HG03354 (cell line): ENCODE results near the gene UGT1A9.
"Not testable (repeated sequence)": the region's sequence is repeated elsewhere in the genome, so short reads cannot be mapped to it uniquely, and the experiment has no call there.

Experiments
- ATAC-seq: cut with Tn5 transposase; IDR thresholded peaks from one replicate; pipeline ENCODE4 v1.9.1; 2021; ENCODE audit warnings: mild to moderate bottlenecking; ENCODE audit not compliant: unreplicated experiment, poor library complexity, severe bottlenecking

Gene UGT1A9

DNA sequence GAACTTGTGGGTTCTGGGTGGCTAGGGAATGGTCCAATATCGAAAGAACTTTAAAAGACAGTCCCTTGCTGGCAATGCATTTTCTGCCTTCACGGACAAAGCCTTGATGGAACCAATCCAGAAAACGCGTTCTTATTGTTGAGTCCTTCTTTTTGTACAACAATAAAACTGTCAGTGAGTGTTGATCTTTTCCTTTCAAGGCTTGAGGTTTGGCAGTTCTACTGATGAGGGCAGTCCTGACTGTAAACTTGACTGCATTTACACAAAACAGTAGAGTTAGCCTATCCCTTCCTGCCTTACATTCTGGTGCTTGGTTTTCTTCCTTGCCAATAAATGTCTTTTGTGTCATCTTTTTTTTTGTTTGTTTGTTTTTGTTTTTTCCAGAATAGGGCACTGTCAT, 7.5 kb downstream of the UGT1A9 start:
- no peak for ATAC-seq

- ATAC-seq, result no peak
Measured at GRCh38 chr2:233680361-233681045, 8.8 kb downstream of the UGT1A9 start.

- no peak for ATAC-seq
Measured at GRCh38 chr2:233681521-233682099, 9.9 kb downstream of the UGT1A9 start, which contains the start of gene UGT1A7. UGT1A7 (plus strand) TSS chr2:233681901; CDS start chr2:233681938, 37 bp downstream.

DNA sequence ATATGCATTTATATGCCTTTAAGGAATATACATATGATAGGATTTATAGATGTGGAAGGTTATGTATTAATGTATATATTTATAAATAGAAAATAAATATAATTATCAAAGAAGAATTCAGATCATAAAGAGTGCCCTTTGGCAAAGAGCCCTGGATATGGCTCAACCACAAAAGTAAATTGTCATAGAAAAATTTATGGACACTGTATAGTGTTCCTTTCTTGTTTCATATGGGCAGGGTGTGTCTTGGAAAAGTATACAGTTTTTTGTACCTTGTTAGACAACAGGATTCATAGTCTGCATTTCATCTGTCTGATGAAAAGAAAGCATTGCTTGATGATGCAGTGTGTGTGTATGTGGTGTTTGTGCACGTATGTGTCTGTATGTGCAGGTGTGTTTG, 12.9 kb downstream of the UGT1A9 start:
- no peak for ATAC-seq

GRCh38 chr2:233686928-233687327, 15.2 kb downstream of the UGT1A9 start:
- ATAC-seq, result no peak

GRCh38 chr2:233688341-233688740, 16.6 kb downstream of the UGT1A9 start:
- ATAC-seq, result no peak

- ATAC-seq, result no peak
Measured at GRCh38 chr2:233689031-233689430, 17.3 kb downstream of the UGT1A9 start.

DNA sequence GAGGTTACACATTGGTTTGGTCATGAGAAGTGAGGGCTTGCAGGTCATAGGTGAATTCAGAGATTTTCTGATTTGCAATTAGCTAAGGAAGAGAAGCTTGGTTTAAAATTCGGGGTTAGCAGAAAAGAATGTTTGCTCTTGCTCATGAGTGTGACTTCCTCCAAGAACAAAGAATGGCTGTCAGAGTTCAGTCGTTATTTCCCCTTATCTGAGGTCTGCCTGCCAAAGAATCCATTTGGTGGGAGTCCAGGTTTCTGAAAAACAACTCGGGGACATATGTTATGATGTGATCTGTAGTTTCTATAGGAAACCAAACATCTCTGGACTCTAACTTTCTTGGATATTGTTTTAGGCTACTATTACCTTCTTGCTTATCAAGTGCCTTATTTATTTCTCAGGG, 17.8 kb downstream of the UGT1A9 start:
- ATAC-seq, result no peak

DNA sequence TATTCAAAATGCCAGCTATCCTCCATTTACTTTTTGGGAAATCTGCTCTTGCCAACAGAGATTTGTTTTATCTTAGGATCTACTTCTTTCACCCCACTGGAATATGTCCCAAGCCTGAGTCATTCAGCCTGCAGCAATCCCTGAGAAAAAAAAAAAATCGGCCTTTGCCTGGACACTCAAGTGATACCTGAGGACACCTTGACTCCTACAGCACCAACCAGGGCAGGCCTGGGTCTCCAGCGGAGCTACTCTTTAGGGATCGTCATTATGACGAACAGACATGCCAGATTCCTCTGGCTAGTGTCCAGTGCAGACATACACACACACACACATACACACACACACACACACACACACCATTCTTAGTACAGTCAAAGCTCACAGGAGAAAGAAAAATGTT, 18.7 kb downstream of the UGT1A9 start:
- ATAC-seq, result no peak

GRCh38 chr2:233691443-233692433, 20.0 kb downstream of the UGT1A9 start:
- no peak for ATAC-seq

- no peak for ATAC-seq
Measured at GRCh38 chr2:233692648-233693047, 20.9 kb downstream of the UGT1A9 start, which contains the start of gene UGT1A6. UGT1A6 (plus strand) TSS chr2:233692890; CDS start chr2:233693005, 115 bp downstream.

DNA sequence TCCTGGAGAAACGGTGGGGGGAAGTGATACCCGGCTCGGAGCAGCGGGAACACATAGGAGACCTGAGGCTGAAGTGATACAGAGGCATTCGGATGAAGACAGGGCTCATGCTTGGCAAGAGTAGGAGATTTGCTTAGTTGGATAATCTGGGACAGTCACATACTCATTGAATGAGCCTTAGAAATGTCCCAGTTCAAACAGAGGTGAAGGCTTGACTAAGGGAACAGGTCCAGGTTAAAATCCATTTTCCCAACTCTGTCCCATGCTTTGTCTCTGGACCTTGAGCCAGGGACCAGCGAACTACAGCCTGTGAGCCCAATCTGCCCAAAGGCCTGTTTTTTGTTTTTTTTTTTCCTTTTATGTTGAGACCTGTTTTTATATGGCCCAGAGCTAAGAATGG, 22.3 kb downstream of the UGT1A9 start:
- ATAC-seq, result no peak

GRCh38 chr2:233698740-233699139, 27.0 kb downstream of the UGT1A9 start:
- no peak for ATAC-seq

- no peak for ATAC-seq
Measured at GRCh38 chr2:233699424-233700027, 27.8 kb downstream of the UGT1A9 start.

DNA sequence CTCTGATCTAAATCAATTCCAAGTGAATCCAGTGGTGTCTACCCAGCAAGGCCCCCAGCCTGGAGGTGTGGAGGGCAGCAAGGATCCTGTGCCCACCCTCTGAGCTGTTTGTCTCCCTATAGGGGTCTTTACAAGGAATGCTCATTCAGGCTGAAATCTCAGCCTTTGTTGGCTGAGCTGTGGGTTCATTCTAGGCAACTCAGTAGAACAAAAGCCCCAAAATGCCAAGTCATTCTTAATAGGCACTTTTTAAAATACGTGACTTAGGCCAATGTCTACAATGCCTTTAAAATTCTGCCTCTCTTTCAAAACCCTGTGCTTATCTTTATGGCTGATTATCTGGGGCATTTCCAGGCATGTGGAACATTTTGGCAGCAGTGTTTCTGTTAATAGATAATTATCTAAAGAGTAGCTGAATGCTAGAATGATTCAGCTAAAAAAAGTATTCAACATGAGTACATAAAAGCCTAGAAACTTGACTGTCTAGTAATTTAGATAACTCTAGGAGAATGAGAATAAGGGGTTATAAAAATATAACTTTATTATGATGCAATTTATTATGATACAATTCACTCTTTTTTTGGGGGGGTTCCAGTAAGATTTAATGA, 28.4 kb downstream of the UGT1A9 start:
- ATAC-seq, result no peak

DNA sequence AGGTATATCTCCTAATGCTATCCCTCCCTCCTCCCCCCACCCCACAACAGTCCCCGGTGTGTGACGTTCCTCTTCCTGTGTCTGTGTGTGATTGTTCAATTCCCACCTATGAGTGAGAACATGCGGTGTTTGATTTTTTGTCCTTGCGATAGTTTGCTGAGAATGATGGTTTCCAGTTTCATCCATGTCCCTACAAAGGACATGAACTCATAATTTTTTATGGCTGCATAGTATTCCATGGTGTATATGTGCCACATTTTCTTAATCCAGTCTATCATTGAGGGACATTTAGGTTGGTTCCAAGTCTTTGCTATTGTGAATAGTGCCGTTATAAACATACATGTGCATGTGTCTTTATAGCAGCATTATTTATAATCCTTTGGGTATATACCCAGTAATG, 29.1 kb downstream of the UGT1A9 start:
- not testable (repeated sequence) for ATAC-seq

DNA sequence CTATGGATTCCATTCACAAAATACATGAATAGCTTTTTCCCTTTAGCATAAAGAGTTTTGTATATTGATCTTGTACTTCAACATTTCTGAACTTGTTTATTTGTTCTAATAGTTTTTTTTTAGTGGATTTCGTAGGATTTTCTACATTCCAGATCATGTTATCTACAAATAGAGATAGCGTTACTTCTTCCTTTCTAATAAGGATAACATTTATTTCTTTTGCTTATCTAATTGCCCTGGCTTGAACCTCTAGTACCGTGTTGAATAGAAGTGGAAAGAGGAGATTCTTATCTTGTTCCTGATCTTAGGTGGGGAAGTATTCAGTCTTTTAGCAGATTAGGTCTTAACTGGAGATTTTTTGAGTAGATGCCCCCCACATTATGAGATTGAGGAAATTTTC, 30.5 kb downstream of the UGT1A9 start:
- no peak for ATAC-seq

DNA sequence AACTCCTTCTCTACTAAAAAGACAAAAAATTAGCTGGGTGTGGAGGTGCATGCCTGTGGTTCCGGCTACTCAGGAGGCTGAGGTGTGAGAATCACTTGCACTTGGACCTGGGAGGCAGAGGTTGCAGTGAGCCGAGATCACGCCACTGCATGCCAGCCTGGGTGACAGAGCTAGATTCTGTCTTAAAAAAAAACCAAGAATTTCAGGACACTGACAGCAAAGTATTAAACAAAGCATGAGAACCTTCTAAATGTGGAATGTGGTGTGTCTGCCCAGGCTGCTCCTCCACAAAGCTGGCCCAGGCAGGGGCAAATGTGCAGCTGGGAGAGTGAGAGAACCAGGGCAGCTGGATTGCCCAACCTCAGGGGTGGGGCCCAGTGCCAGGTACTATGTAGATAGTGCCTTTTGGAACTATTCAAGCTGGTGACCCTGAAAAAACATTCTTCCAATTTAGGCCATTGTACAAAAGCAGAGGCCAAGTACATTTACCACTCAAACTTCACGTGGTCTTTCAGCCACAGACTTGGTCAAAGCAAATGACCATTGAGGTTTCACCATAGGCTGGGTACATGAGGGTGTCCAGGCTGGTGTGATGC, 34.3 kb downstream of the UGT1A9 start:
- no peak for ATAC-seq

- no peak for ATAC-seq
Measured at GRCh38 chr2:233706720-233707119, 35.0 kb downstream of the UGT1A9 start.
